NCI-H2107 (cell line): ENCODE data around the gene TOGARAM1.
A peak's percentile ranks its signal among the peaks of the same experiment; 100 is the strongest.

Experiments used
- DNase-seq: peaks from one replicate; lab custom pipeline; 2025; lab: John Stamatoyannopoulos, UW

TOGARAM1 gene

DNA sequence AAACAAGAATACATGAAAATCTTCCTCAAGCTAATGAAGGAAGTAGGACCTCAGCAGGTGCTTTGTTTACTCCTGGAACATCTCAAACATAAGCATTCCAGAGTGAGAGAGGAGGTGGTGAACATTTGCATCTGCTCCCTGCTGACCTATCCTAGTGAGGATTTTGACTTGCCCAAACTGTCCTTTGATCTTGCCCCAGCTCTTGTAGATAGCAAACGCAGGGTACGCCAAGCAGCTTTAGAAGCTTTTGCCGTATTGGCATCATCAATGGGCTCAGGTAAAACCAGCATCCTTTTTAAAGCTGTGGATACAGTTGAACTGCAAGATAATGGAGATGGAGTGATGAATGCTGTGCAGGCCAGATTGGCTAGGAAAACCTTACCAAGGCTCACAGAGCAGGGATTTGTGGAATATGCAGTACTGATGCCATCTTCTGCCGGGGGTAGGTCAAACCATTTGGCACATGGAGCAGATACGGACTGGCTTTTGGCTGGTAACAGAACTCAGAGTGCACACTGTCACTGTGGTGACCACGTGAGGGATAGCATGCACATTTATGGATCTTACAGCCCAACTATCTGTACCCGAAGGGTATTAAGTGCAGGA, 1.9 kb downstream of the TOGARAM1 start:
- DNase-seq: no peak

DNA sequence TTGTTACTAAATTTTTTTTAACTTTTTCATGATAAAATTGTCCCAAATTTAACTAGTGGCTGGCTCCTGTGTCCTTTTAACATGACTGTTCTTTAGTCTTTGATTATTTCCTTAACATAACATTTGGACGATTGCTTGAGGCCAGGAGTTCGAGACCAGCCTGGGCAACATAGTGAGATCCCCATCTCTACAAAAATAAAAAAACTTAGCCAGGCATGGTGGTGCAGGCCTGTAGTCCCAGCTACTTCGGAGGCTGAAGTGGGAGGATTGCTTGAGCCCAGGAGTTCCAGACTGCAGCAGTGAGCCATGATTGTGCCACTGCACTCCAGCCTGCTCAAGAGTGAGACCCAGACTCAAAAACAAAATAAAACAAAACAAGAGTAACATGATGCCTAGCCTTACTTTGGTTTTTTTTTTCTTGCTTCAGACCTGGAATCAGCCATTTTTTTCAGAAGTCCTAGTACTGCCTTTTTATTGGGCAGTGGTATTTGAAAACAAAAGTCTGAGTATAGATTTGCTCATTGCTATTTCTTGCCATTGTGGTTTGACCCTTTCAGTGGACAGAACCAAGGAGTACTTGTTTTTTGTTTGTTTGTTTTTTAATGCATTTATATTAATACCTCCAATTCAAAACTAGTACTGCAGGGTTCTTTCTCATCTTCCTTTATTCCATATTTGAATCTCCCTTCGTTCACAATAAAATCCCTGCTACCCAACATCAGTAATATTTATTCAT, 4.8 kb downstream of the TOGARAM1 start:
- DNase-seq: no peak

DNA sequence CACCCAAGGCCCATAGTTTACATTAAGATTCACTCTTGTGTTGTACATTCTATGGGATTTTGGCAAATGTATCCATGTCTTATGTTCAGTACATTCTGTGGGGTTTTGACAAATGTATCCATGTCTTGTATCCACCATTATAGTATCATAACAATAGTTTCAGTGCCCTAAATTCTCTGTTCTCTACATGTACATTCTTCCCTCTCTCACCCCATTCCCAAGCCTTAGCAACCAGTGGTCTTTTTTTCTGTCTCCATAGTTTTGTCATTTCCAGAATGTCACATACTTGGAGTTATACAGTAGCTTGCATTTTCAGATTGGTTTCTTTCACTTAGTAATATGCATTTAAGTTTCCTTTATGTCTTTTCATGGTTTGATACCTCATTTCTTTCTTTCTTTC, 6.7 kb downstream of the TOGARAM1 start:
- DNase-seq: no peak

DNA sequence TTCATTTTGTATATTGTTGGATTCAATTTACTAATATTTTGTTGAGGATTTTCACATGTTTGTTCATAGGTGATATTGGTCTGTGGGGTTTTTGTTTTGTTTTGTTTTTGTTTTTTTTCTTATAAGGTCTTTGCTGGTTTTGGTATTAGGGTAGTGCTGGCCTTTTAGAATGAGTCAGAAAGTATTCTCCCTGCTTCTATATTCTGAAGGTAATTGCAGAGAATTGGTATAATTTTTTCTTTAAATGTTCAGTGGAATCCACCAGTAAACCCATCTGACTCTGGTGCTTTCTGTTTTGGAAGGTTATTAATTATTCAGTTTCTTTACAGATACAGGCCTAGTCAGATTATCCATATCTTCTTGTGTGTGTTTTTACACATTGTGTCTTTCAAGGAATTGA, 8.9 kb downstream of the TOGARAM1 start:
- no peak for DNase-seq

DNA sequence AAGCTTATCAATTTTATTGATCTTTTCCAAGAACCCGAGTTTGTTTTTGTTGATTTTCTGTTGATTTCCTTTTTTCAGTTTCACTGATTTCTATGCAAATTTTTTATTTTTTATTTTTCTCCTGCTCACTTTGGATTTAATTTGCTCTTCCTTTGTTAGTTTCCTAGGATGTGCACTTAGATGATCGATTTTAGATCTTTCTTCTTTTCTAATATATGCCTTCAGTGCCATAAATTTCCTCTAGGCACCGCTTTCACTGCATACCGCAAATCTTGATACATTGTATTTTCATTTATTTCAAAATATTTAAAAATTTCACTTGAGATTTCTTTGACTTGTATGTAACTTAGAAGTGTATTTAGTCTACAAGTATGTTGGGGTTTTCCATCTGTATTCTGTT, 9.5 kb downstream of the TOGARAM1 start:
- DNase-seq: no peak

DNA sequence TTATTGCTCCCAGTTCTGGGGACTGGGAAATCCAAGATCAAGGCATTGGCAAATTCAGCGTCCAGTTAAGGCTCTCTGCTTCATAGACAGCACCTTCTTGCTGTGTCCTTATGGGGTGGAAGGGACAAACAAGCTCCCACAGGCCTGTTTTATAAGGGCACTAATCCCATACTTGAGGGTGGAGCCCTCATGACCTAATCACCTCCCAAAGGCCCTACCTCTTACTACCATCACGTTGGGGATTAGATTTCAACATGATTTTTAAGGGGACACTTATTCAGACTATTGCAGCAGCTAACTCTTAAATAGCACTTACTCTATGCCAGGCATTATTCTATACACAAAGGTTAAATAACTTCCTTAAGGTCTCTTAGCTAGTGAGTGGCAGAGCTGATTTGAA, 17.3 kb downstream of the TOGARAM1 start:
- DNase-seq: no peak

DNA sequence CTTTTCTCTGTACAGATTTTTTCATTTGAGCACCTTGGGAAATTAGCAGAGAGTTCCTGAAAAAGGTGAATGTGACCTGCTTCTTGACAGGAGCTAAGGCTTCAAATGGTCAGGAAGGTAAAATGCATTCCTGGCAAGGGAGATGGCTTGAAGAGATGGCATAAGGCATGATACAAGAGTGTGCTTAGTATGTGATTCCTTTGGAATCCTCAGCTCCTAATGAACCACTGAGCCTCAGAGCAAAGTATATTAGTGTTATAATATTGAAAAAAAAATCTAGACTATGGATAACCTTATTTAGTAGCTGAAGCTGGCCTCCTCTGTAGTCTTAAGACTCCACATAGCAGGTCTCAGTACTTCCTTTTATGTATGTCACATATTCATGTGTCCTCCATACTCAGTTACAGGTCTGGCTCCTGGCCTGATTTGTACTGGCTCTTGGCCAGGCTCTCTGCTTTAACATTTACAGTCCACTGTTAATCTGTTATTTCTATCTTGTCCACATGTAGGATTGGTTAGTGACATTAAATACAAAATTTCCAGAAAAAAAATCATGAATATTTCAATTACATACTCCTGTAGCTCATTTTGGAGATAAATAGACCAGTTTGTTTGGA, 17.9 kb downstream of the TOGARAM1 start:
- DNase-seq: no peak

DNA sequence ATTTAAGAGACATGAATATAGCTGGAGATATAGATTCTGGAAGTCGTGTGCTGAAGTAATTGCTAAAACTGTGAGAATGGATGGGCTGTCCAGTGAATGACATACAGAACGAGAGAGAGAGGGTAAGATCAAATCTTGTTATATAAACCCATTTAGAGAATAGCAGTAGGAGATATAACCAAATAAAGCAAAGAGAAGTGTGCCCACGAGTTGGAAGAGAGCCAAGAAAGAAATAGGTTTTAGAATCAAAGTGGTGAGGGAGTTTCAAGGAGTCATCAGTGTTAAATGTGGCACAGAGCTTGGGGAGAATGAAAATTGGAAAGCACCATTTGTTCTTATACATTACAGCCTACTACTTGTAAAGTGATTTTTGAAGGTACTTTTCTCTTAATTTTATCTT, 19.2 kb downstream of the TOGARAM1 start:
- no peak for DNase-seq

DNA sequence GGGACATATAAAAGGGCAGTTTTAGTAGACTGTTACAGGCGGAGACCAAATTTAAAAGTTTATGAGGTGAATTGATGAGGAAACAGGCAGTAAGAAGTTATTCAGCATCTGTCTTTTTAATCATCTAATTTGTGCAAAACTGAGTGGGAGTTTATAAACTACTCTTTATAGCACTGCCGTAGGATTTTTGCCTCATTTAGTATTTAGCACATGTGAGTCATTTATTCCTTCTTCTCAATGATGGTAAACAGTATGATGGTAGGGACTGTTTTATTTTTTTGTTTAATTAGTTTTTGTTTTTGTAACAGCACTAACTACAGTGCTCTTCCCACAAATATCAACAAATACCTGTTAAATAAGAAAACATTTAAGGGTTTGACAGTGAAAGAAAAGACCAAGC, 20.6 kb downstream of the TOGARAM1 start:
- DNase-seq: no peak

DNA sequence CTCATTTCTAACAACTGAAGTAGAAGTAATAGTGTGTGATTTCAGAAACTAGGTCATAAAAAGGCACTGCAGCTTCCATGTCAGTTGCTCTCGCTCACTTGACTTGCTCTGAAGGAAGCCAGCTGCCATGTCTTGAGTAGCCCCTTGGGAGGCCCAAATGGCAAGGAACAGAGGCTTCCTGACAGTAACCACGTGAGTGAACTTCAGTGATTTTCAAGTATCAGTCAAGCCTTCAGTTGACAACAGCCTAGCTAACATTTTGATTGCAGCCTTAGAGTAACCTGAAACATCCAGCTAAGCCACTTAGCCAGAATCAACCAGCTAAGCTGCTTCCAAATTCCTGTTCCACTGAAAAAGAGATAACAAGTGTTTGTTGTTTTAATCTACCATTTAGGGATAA, 26.7 kb downstream of the TOGARAM1 start:
- DNase-seq: peak; percentile 14

DNA sequence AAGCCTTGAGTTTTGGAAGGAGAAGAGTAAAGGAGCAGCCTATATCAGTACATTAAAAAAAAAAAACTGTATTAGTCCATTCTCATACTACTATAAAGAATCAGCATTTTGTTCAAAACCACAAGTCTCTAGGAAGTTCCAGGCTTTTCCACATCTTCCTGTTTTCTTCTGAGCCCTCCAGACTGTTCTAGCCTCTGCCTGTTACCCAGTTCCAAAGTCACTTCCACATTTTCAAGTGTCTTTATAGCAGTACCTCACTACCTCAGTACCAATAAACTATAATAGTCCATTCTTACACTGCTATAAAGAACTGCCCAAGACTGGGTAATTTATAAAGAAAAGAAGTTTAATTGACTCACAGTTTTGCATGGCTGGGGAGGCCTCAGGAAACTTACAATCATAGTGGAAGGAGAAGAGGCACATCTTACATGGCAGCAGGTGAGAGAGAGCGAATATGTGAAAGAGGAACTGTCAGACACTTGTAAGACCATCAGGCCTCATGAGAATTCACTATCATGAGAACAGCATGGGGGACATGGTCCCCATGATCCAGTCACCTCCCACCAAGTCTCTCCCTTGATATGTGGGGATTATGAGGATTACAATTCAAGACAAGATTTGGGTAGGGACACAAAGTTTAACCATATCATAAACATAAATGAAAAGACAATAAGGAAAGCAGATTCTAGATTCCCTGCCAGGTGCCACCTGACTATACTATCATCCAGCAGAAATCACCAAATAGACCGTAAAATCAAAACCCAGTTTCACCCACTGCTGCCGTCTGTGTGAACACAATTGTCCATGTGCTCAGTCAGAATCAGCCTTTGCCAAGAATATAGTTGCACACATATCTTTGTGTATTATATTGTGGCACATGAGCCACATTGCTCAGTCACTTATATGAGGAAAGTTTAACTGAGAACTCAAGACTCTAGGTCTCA, 27.8 kb downstream of the TOGARAM1 start:
- no peak for DNase-seq

DNA sequence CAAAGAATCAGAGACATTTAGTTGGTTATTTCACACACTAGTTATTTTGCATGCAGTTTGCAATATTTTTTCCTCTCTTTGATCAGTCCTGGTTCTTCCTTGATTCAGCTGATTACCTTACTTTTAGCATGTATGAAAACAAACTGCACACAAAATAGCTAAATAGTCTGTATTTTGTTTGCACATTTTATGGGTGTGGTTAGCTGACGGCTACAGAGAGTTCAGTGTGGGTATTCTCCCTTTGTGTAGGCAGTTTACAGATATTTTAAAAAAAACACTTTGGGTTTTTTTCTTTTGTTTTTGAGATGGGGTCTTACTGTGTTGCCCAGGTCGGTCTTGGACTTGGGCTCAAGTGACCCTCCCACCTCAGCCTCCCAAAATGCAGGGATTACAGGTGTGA, 28.5 kb downstream of the TOGARAM1 start:
- DNase-seq: no peak

DNA sequence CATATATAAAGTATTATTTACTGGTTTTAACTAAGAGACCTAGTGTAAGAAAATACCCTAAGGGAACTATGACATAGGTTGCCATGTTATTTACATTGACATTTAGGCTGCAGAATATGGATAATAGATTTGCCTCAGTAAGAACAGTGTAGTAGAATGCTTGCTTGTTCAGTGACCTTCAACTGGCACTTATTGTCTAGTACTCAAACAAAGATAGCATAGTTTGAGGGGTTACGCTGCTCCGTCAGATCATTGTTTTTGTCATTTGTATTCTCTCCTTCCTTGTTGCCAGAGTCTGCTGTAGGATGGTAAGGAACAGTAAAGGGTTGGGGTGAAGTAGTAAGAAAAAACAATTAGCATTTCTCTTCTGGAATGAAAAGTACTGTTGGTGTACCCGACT, 33.2 kb downstream of the TOGARAM1 start:
- no peak for DNase-seq

DNA sequence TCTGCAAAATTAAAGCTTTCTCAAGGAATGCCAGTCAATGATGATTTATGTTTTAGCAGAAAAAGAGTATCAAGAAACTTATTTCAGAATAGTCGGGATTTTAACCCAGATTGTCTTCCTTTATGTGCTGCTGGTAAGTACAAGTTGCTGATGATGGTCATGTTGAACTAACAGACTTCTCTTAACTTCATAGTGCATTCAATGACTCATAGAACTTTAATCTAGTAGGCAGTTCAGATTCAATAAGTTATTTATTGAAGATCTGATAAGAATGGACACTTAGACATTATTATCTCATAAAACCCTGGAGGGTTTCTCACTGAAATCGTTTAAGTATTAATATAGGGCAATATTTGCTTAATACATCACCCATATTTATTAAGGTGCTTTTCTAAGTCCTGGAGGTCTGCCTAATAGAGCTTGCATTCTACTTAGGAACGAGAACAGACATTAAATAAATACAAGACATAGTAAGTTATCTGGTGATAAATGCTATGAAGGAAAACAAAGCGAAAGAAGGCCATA, 33.8 kb downstream of the TOGARAM1 start:
- no peak for DNase-seq

DNA sequence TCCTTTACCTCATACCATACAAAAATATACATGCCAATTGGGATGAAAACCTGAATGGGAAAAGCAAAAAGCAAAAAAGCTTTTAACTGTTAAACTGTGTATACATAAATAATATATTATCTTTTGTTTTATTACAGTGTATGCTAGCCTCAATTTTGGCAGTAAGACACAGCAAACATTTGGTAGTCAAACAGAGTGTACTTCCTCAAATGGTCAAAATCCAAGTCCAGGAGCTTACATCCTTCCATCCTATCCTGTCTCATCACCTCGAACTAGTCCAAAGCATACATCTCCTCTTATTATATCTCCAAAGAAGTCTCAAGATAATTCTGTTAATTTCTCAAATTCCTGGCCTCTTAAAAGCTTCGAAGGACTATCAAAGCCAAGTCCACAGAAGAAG, 41.9 kb downstream of the TOGARAM1 start:
- no peak for DNase-seq

DNA sequence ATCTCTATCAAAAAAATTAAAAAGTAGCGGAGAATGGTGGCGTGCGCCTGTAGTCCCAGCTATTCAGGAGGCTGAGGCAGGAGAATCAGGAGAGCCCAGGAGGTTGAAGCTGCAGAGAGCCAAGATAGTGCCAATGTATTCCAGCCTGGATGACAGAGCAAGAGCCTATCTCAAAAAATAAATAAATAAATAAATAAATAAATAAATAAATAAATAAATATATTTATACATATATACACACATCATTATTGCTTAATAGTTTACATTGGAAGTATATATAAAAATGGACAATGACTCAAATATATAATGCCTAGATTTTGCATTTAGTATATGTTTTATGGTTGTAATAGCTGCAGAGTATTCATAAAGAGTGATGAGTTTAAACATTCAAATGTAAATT, 53.1 kb downstream of the TOGARAM1 start:
- no peak for DNase-seq

DNA sequence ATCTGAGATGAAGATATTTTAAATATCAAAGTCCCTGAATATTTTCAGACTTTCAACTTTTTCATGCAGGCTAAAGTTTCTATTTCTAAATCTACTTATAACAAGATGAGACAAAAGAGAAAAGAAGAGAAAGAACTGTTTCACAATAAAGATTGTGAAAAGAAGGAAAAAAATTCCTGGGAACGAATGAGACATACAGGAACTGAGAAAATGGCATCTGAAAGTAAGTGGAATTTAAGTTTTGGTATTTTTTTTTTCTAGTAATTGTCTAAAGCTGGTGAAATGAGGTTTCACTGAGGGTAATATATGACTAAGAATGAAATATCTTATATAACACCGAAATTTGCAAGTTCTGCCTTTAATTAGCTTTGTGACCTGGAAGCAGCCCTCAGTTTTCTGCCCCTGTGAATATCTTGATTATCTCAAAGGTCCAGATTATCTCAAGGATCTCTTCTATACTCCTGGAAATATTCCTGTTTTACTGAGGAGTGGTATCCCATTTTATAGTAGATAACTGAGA, 66.2 kb downstream of the TOGARAM1 start:
- DNase-seq: no peak

DNA sequence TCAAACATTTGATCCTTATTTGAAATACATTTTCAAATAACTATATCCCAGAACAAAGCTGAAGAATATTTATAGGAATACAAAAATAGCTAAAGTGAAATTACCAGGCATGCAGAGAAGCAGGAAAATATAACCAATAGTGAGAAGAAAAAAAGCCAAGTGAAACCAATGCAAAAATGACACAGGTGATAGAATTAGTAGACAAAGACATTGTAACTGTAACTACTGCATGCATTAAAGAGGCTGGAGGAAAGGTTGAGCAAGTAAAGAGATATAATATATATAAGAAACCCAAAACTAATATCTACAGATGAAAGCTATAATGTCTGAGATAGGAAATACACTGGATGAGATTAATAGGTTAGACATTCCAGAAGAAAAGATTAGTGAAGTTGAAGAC, 72.7 kb downstream of the TOGARAM1 start:
- DNase-seq: no peak

DNA sequence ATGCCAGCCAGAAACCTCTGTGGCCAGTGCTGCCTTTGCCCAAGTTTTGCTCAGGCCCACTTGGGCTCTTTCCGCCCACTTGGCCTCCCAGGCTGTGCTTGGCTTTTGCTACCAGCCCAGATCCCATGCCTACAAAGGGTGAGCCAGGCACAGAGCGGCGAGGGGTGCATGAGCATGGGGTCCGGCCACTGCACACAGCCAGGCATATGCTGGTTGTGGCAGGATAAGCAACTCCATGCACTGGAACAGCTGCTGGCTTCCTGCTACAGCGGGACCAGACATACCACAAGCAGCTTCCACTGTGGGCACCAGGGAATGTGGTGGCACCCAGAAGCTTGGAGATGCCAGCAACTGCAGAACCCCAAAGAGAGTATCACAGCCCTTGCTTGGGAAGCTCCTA, 76.3 kb downstream of the TOGARAM1 start:
- no peak for DNase-seq

DNA sequence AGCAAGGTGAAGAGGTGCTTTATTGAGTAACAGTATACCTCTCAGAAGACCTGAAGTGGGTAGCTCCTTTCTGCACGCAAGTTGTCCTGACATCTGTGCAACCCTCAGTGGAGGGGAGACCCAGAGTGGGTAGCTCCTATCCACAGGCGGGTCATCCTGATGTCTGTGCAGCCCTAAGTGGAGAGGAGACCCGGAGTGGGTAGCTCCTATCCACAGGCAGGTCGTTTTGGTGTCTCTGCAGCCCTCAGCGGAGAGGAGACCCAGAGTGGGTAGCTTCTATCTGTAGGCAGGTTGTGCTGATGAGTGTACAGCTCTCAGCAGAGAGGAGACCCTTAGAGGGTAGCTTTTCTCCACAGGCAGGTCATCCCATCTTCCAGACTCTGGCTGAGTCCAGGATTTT, 76.9 kb downstream of the TOGARAM1 start:
- DNase-seq: no peak

DNA sequence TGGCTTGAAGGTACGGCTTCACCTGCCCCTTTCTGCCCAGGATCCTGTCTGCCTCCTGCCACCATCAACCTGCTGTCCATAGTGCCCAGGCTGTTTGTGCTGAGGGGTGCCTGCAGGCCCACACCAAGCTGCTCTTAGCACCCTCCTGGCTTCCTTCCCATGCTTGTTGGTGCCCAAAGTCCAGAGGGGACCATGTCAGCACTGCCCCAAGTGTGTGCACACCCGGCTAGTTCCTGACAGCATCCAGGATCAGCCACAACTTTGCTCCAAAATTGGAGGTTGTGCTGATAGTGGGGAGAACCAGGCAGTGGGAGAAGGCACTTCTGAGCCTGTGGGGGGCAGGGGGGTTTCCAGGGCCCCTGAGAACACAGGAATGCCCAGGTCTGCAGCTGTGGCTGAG, 77.4 kb downstream of the TOGARAM1 start:
- DNase-seq: no peak

DNA sequence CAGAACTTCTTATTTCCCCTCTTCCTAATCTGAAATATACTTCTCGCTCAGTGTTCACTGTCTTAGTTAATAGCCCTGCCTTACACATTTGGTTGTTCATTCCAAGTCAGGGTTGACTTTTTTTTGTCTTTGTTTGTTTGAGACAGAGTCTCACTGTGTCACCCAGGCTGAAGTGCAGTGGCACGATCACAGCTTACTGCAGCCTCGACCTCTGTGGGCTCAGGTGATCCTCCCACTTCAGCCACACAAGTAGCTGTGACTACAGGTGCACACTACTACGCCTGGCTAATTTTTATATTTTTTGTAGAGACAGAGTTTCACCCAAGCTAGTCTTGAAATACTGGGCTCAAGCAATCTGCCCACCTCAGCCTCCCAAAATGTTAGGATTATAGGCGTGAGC, 79.7 kb downstream of the TOGARAM1 start:
- DNase-seq: no peak
